Ectodermal cell (in vitro differentiated cells): ENCODE data around the gene SMIM38.

Source experiments
- H3K27ac ChIP-seq: 2 replicates; pipeline ENCODE4 v1.7.0; 2013; ENCODE audit warnings: mild to moderate bottlenecking, low read depth, low read length; ENCODE audit not compliant: insufficient read depth, poor library complexity, severe bottlenecking
- H3K27me3 ChIP-seq: 2 replicates; pipeline ENCODE4 v1.7.0; 2013; ENCODE audit warnings: mild to moderate bottlenecking, low read length; ENCODE audit not compliant: insufficient read depth, control insufficient read depth, poor library complexity, severe bottlenecking
- H3K36me3 ChIP-seq: one replicate; pipeline ENCODE4 v1.7.0; 2013; ENCODE audit warnings: low read length; ENCODE audit not compliant: control insufficient read depth, insufficient read depth
- H3K4me1 ChIP-seq: one replicate; pipeline ENCODE4 v1.7.0; 2013; ENCODE audit warnings: low read length; ENCODE audit not compliant: control insufficient read depth, insufficient read depth
- H3K4me3 ChIP-seq: 2 replicates; pipeline ENCODE4 v1.7.0; 2013; ENCODE audit warnings: low read depth, low read length, control low read depth; ENCODE audit not compliant: insufficient read depth
- H3K9me3 ChIP-seq: 2 replicates; pipeline ENCODE4 v1.7.0; 2013; ENCODE audit warnings: mild to moderate bottlenecking, low read length, moderate library complexity; ENCODE audit not compliant: control insufficient read depth
- WGBS, 2 experiments: methylation state at CpG; one replicate each; pipeline ENCODE4 v1.1.7; 2013; ENCODE audit warnings: missing lambda C conversion rate in 2 of 2; 5-methylcytosine and 5-hydroxymethylcytosine counted together

The SMIM38 gene

DNA sequence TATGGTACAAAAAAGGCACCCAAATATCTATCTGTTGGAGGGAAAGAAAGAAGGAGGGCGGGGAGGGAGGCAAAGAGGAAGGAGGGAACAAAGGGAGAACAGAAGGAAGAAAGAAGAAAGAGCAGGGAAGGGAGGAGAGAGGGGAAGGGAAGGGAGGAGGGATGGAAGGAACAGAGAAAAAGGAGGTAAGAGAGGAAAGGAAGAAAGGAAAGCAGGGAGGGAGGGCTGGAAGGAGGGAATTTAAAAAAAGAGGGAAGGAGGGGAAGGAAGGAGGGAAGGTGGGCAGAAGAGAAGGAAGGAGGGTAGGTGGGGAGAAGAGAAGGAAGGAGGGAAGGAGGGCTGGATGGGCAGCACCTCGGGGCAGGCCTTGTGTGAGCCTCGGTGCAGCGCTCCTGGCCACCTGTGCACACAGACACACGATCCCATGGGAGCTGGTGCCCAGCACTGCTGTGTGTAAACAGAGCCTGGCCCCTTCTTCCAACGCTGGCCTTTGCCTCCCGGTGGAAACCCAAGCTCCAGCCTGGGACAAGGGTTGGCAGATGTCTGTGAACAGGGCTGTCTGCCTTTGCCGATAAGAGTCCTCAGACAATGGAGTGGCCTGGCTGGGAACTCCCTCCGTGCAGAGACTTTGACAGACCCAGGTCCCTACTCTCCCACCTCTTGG is 23.2 kb downstream of the SMIM38 start:
- H3K36me3 ChIP-seq: no peaks in the 10 kb centered on the region
- H3K9me3 ChIP-seq: no peaks in the 10 kb centered on the region
- H3K27me3 ChIP-seq: no peaks in the 10 kb centered on the region
- no peak overlapping the region for H3K4me3 ChIP-seq
- H3K27ac ChIP-seq: no peak overlapping the region
- WGBS, 2 experiments: 88 to 89% methylated on average over 9 of the region's 9 CpGs
- no peaks in the 10 kb centered on the region for H3K4me1 ChIP-seq

DNA sequence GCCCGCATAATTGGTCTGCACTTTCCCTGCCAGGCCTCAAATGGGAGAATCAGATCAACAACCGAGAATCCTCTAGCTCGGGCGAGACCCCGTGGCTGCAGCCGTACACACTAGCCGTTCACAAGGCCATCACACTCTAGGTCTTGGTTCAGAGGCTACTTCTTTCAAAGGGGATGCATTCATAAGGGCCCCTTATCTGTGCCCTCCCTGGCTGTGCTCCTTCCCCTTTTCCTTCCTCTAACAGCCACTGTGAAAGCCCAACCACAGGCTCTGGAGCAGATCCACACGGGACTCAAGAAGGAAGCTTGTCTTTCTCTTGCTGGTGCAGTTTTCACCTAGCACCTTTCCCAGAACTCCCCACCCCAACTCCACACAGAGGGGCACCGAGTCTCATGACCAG is 24.5 kb downstream of the SMIM38 start:
- Histone ChIP-seq H3K27ac (no peak overlapping the region), H3K4me3 (no peak overlapping the region), H3K36me3 (no peaks in the 10 kb centered on the region), H3K9me3 (no peaks in the 10 kb centered on the region), H3K27me3 (no peaks in the 10 kb centered on the region), H3K4me1 (no peaks in the 10 kb centered on the region)
- 92 to 95% methylated on average over 9 of the region's 9 CpGs for WGBS, 2 experiments

- WGBS, 2 experiments: 90 to 97% methylated on average over 3 of the region's 3 CpGs
- H3K4me3 ChIP-seq: no peak overlapping the region
- H3K4me1 ChIP-seq: no peaks in the 10 kb centered on the region
- no peaks in the 10 kb centered on the region for H3K27me3 ChIP-seq
- H3K27ac ChIP-seq: no peak overlapping the region
- H3K36me3 ChIP-seq: no peaks in the 10 kb centered on the region
- no peaks in the 10 kb centered on the region for H3K9me3 ChIP-seq
These were observed 25.0 kb downstream of the SMIM38 start for GRCh38 chr11:69180726-69181125.

- H3K27me3 ChIP-seq: no peaks in the 10 kb centered on the region
- no peak overlapping the region for H3K4me3 ChIP-seq
- no peaks in the 10 kb centered on the region for H3K4me1 ChIP-seq
- H3K27ac ChIP-seq: no peak overlapping the region
- H3K36me3 ChIP-seq: no peaks in the 10 kb centered on the region
- H3K9me3 ChIP-seq: no peaks in the 10 kb centered on the region
- WGBS, 2 experiments: 91 to 93% methylated on average over 8 of the region's 8 CpGs
These were observed 27.9 kb downstream of the SMIM38 start for GRCh38 chr11:69183613-69184012.

GRCh38 chr11:69186316-69187260 is 30.9 kb downstream of the SMIM38 start:
- Histone ChIP-seq H3K27ac (no peak overlapping the region), H3K9me3 (no peaks in the 10 kb centered on the region), H3K4me3 (no peak overlapping the region), H3K4me1 (no peaks in the 10 kb centered on the region), H3K27me3 (no peaks in the 10 kb centered on the region), H3K36me3 (no peaks in the 10 kb centered on the region)
- 81 to 83% methylated on average over 17 of the region's 17 CpGs for WGBS, 2 experiments

DNA sequence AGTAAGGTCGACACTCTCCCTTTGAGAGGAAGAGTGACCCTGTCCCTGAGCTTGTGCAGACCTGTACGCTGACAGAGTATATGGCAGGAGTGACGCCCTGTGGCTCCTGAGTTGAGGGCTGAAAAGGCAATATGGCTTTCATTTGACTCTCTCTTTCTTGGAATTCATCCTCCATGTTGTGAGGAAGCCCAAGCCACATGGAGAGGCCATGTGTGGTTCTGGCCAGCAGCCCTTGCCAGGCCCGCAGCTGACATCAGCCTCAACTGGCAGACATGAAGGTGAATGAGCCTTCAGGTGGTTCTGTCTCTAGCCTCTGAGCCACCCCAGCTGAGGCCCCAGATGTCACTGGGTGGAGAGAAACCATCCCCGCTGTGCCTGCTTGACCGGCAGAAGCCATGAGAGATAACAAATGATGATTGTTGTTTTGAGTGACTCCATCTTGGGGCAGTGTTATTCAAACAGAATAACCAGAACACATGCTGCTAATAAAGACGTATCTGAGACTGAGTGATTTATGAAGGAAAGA is 31.9 kb downstream of the SMIM38 start:
- H3K4me3 ChIP-seq: no peak overlapping the region
- H3K27ac ChIP-seq: no peak overlapping the region
- WGBS, 2 experiments: 96 to 98% methylated on average over 7 of the region's 7 CpGs
- no peaks in the 10 kb centered on the region for H3K4me1 ChIP-seq
- H3K36me3 ChIP-seq: no peaks in the 10 kb centered on the region
- H3K27me3 ChIP-seq: no peaks in the 10 kb centered on the region
- no peaks in the 10 kb centered on the region for H3K9me3 ChIP-seq

DNA sequence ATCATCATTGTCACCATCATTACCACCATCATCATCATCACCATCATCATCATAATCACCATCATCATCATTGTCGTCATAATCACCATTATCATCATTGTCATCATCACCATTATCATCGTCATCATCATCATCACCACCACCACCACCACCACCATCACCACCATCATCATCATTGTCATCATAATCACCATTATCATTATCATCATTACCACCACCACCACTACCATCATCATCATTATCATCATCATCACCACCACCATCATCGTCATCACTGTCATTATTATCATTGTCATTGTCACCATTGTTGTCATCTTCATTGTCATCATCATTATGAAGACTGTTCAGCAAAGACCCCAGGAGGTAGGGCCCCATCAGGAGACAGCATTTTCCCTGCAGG is 33.3 kb downstream of the SMIM38 start:
- Histone ChIP-seq H3K36me3 (no peaks in the 10 kb centered on the region), H3K4me3 (no peak overlapping the region), H3K27ac (no peak overlapping the region), H3K27me3 (no peaks in the 10 kb centered on the region), H3K9me3 (no peaks in the 10 kb centered on the region), H3K4me1 (no peaks in the 10 kb centered on the region)
- 89 to 90% methylated on average over 3 of the region's 3 CpGs for WGBS, 2 experiments

GRCh38 chr11:69190796-69191536 is 35.2 kb downstream of the SMIM38 start:
- no peaks in the 10 kb centered on the region for H3K36me3 ChIP-seq
- H3K4me3 ChIP-seq: no peak overlapping the region
- no peak overlapping the region for H3K27ac ChIP-seq
- no peaks in the 10 kb centered on the region for H3K4me1 ChIP-seq
- no peaks in the 10 kb centered on the region for H3K9me3 ChIP-seq
- 93 to 95% methylated on average over 18 of the region's 18 CpGs for WGBS, 2 experiments
- H3K27me3 ChIP-seq: no peaks in the 10 kb centered on the region

DNA sequence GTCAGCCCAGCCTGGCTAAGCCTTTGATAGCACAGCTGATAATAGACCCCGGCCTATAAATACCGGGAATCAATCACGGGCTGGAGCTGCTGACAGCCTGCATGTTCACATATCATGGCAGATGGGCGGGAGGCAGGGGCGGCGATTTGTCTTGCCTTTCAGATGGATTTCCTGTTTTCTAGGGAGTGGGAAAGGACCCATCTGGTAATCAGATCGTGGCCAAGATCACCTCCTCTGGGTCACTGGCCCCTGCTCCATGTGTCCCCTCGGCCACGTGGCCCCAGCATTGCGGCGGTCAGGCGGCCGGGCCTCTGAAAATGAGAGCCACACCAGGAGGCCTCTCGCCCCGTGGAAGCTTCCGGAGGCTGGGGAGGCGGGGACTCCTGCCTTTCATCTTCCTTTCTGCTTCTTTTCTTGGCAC is 36.6 kb downstream of the SMIM38 start:
- no peak overlapping the region for H3K4me3 ChIP-seq
- H3K27ac ChIP-seq: no peak overlapping the region
- no peaks in the 10 kb centered on the region for H3K27me3 ChIP-seq
- WGBS, 2 experiments: 88 to 91% methylated on average over 17 of the region's 17 CpGs
- no peaks in the 10 kb centered on the region for H3K4me1 ChIP-seq
- no peaks in the 10 kb centered on the region for H3K36me3 ChIP-seq
- H3K9me3 ChIP-seq: no peaks in the 10 kb centered on the region

- Histone ChIP-seq H3K4me1 (no peaks in the 10 kb centered on the region), H3K36me3 (no peaks in the 10 kb centered on the region), H3K27me3 (no peaks in the 10 kb centered on the region), H3K27ac (no peak overlapping the region), H3K9me3 (no peaks in the 10 kb centered on the region), H3K4me3 (no peak overlapping the region)
- 88 to 92% methylated on average over 5 of the region's 5 CpGs for WGBS, 2 experiments
These were observed 37.4 kb downstream of the SMIM38 start for GRCh38 chr11:69193151-69193550.
